Putamen (tissue), 1 donor: ENCODE data around the gene GOT1.

Experiments used
- DNase-seq: peaks from one replicate; pipeline ENCODE4 v3.0.0-alpha.2; 2016; ENCODE audit warnings: low spot score

GOT1 gene

GRCh38 chr10:99430451-99431189 lies at the start of gene GOT1:
GOT1 (minus strand) TSS chr10:99430624; CDS start chr10:99430565, 59 bp downstream.
- peak; percentile 99 for DNase-seq

- no peak for DNase-seq
Observed at GRCh38 chr10:99470327-99470726, 39.9 kb upstream of the GOT1 start.

- no peak for DNase-seq
Observed at GRCh38 chr10:99467236-99467999, 37.0 kb upstream of the GOT1 start.

GRCh38 chr10:99466632-99467223 lies 36.3 kb upstream of the GOT1 start:
- DNase-seq: no peak

GRCh38 chr10:99461230-99461629 lies 30.8 kb upstream of the GOT1 start:
- no peak for DNase-seq

- DNase-seq: no peak
Observed at GRCh38 chr10:99460070-99460469, 29.6 kb upstream of the GOT1 start.

- no peak for DNase-seq
Observed at GRCh38 chr10:99459217-99459616, 28.8 kb upstream of the GOT1 start.

GRCh38 chr10:99457813-99458212 lies 27.4 kb upstream of the GOT1 start:
- no peak for DNase-seq

GRCh38 chr10:99456931-99457288 lies 26.5 kb upstream of the GOT1 start:
- no peak for DNase-seq

- DNase-seq: no peak
Observed at GRCh38 chr10:99456207-99456930, 25.9 kb upstream of the GOT1 start.

- no peak for DNase-seq
Observed at GRCh38 chr10:99451981-99452380, 21.6 kb upstream of the GOT1 start.

GRCh38 chr10:99451499-99451788 lies 21.0 kb upstream of the GOT1 start:
- no peak for DNase-seq

GRCh38 chr10:99450624-99451498 lies 20.4 kb upstream of the GOT1 start:
- DNase-seq: no peak

- DNase-seq: no peak
Observed at GRCh38 chr10:99450156-99450555, 19.7 kb upstream of the GOT1 start.

GRCh38 chr10:99449023-99449422 lies 18.6 kb upstream of the GOT1 start:
- no peak for DNase-seq

GRCh38 chr10:99444383-99445045 lies 14.1 kb upstream of the GOT1 start:
- DNase-seq: no peak

- DNase-seq: no peak
Observed at GRCh38 chr10:99443500-99443899, 13.1 kb upstream of the GOT1 start.

- DNase-seq: no peak
Observed at GRCh38 chr10:99442394-99442793, 12.0 kb upstream of the GOT1 start.

- DNase-seq: no peak
Observed at GRCh38 chr10:99438890-99439289, 8.5 kb upstream of the GOT1 start.

- peak; percentile 64 for DNase-seq
Observed at GRCh38 chr10:99435986-99436638, 5.7 kb upstream of the GOT1 start.
